GM12878 (cell line): ENCODE results near the gene CDH4. TPM values are rescaled to one million over a fixed set of nuclear protein-coding genes. Genes with fewer than 3 reads are reported as not detected.

Experiments used
- ATAC-seq: fragments of 200-7000 bp; cut with Tn5 transposase; 3 replicates; pipeline ENCODE4 v1.9.1; 2020; ENCODE audit warnings: mild to moderate bottlenecking, moderate library complexity
- BruUV-seq: library from RNA; stranded (reverse); fragments of 400-500 nt; replicated peaks from 2 replicates; lab custom pipeline; 2021; lab: Mats Ljungman, UMichigan
- CTCF ChIA-PET: fragments of 300-600 bp; sonication (Branson Sonifier 250); formaldehyde crosslinking; extraction: SDS; loops from one replicate; lab custom pipeline; 2021; ENCODE audit warnings: inconsistent platforms; lab: Yijun Ruan, JAX
- POLR2A ChIA-PET: fragments of 350-600 bp; formaldehyde crosslinking; extraction: SDS; loops from one replicate; lab custom pipeline; 2021; ENCODE audit warnings: inconsistent platforms; lab: Charles Lee
- RAD21 ChIA-PET: fragments of 300-600 bp; sonication (Branson Sonifier 250); formaldehyde crosslinking; loops from one replicate; lab custom pipeline; 2023; ENCODE audit warnings: antibody characterized with exemption; ENCODE audit not compliant: unreplicated experiment; lab: Charles Lee
- SMC1A ChIA-PET: fragments of 300-600 bp; sonication (Branson Sonifier 250); formaldehyde crosslinking; loops from one replicate; lab custom pipeline; 2023; ENCODE audit not compliant: unreplicated experiment, uncharacterized antibody; lab: Charles Lee
- DNase-seq: peaks from one replicate; pipeline ENCODE4 v3.0.0-alpha.2; 2011; ENCODE audit warnings: low read depth, low spot score
- FAIRE-seq: peaks from 3 replicates; lab custom pipeline; 2011; peaks lifted over from hg19 to GRCh38; lab: Jason Lieb, UNC
- H2AFZ ChIP-seq: 2 replicates; pipeline ENCODE4 v1.6.0; 2011; ENCODE audit warnings: low read depth, low read length, control low read depth; ENCODE audit not compliant: control insufficient read depth
- H3K27ac ChIP-seq: 2 replicates; pipeline ENCODE4 v1.5.1; 2011; ENCODE audit warnings: control low read depth; ENCODE audit not compliant: control insufficient read depth, insufficient read depth
- H3K27me3 ChIP-seq, 2 experiments: replicated peaks in 1 of 2; 2 replicates each; pipeline versions ENCODE4 v1.6.0 to v1.6.1; 2011; ENCODE audit warnings: low read length in 1 of 2; ENCODE audit not compliant: control insufficient read depth in 2 of 2, insufficient read depth in 2 of 2
- H3K36me3 ChIP-seq, 2 experiments: 2 replicates each; pipeline ENCODE4 v1.5.1; 2011; ENCODE audit warnings: low read length in 1 of 2; ENCODE audit not compliant: control insufficient read depth in 2 of 2, insufficient read depth in 2 of 2
- H3K4me1 ChIP-seq: 2 replicates; pipeline ENCODE4 v1.6.1; 2011; ENCODE audit warnings: mild to moderate bottlenecking, low read length, moderate library complexity, mixed read lengths; ENCODE audit not compliant: control insufficient read depth, insufficient read depth
- H3K4me2 ChIP-seq: 2 replicates; pipeline ENCODE4 v1.6.0; 2011; ENCODE audit warnings: control low read depth; ENCODE audit not compliant: control insufficient read depth, insufficient read depth
- H3K4me3 ChIP-seq: fragments of 200-600 bp; sonication (generic); 2 replicates; pipeline ENCODE4 v1.5.1; 2016
- H3K79me2 ChIP-seq: 2 replicates; pipeline ENCODE4 v1.6.0; 2011; ENCODE audit warnings: low read length; ENCODE audit not compliant: control insufficient read depth, insufficient read depth
- H3K9ac ChIP-seq: 2 replicates; pipeline ENCODE4 v1.8.0; 2011; ENCODE audit warnings: low read length, control low read depth, mixed read lengths; ENCODE audit not compliant: control insufficient read depth, insufficient read depth
- H3K9me3 ChIP-seq: replicated peaks from 3 replicates; pipeline ENCODE4 v1.5.1; 2011; ENCODE audit warnings: mild to moderate bottlenecking, low read length; ENCODE audit not compliant: control insufficient read depth, insufficient read depth
- H4K20me1 ChIP-seq: 2 replicates; pipeline ENCODE4 v1.6.0; 2011; ENCODE audit not compliant: control insufficient read depth, insufficient read depth
- ATF7 ChIP-seq: fragments of 450-650 bp; IDR thresholded peaks from 2 replicates; pipeline ENCODE4 v1.6.1; 2016; ENCODE audit warnings: low read depth, mild to moderate bottlenecking
- BCL3 ChIP-seq: IDR thresholded peaks from 2 replicates; pipeline ENCODE4 v1.6.1; 2011; ENCODE audit warnings: borderline replicate concordance, low read depth, mild to moderate bottlenecking, moderate library complexity, low read length; ENCODE audit not compliant: insufficient read depth, poor library complexity, severe bottlenecking
- CBFB ChIP-seq: IDR thresholded peaks from 2 replicates; pipeline ENCODE4 v1.6.1; 2016; ENCODE audit warnings: antibody characterized with exemption, low read depth
- EED ChIP-seq: sonication (generic); IDR thresholded peaks from 2 replicates; pipeline ENCODE4 v1.6.1; 2016; ENCODE audit warnings: antibody characterized with exemption, low read depth
- ESRRA ChIP-seq: IDR thresholded peaks from 2 replicates; pipeline ENCODE4 v1.6.1; 2012; ENCODE audit warnings: mild to moderate bottlenecking, low read length, improper control_type of control experiment
- IRF5 ChIP-seq: fragments of 450-650 bp; IDR thresholded peaks from 2 replicates; pipeline ENCODE4 v1.6.1; 2017; ENCODE audit warnings: borderline replicate concordance
- MYB ChIP-seq: fragments of 150-350 bp; IDR thresholded peaks from 2 replicates; pipeline ENCODE4 v1.6.1; 2014; ENCODE audit warnings: mild to moderate bottlenecking, low read depth, low read length, borderline replicate concordance
- PAX5 ChIP-seq: IDR thresholded peaks from 2 replicates; pipeline ENCODE4 v1.6.1; 2011; ENCODE audit warnings: low read depth, low read length, borderline replicate concordance
- PML ChIP-seq: IDR thresholded peaks from 2 replicates; pipeline ENCODE4 v1.6.1; 2012; ENCODE audit warnings: low read length, inconsistent platforms
- RAD21 ChIP-seq: IDR thresholded peaks from 2 replicates; pipeline ENCODE4 v1.6.1; 2011; ENCODE audit warnings: mild to moderate bottlenecking, low read depth, low read length, moderate library complexity; ENCODE audit not compliant: insufficient read depth
- RFX5 ChIP-seq: IDR thresholded peaks from 2 replicates; pipeline ENCODE4 v1.6.1; 2011; ENCODE audit warnings: low read depth, low read length, improper control_type of control experiment
- SIX5 ChIP-seq: IDR thresholded peaks from 2 replicates; pipeline ENCODE4 v1.6.1; 2011; ENCODE audit warnings: mild to moderate bottlenecking, low read depth, low read length, moderate library complexity; ENCODE audit not compliant: severe bottlenecking
- SREBF1 ChIP-seq: IDR thresholded peaks from 2 replicates; pipeline ENCODE4 v1.6.1; 2012; ENCODE audit warnings: mild to moderate bottlenecking, low read length
- TARDBP ChIP-seq: IDR thresholded peaks from 2 replicates; pipeline ENCODE4 v1.6.1; 2016; ENCODE audit warnings: borderline replicate concordance
- TBL1XR1 ChIP-seq: IDR thresholded peaks from 2 replicates; pipeline ENCODE4 v1.6.1; 2012; ENCODE audit warnings: low read depth, low read length, improper control_type of control experiment
- ZBED1 ChIP-seq: IDR thresholded peaks from 2 replicates; pipeline ENCODE4 v1.6.1; 2016; ENCODE audit warnings: borderline replicate concordance
- WGBS: methylation state at CpG from one replicate; pipeline ENCODE4 v1.1.6; 2016; ENCODE audit warnings: low lambda C conversion rate; ENCODE audit not compliant: insufficient replicate concordance, insufficient coverage; ENCODE audit errors: missing lambda C conversion rate; 5-methylcytosine and 5-hydroxymethylcytosine counted together
- in situ Hi-C: fragments of 300-500 bp; cut with MboI; formaldehyde crosslinking; loops from 9 replicates; pipeline ENCODE4 v1.14.3; 2018; ENCODE audit warnings: mixed read lengths
- intact Hi-C: fragments of 100-400 bp; cut with micrococcal nuclease; formaldehyde crosslinking; loops from one replicate; pipeline ENCODE4 v1.14.2; 2022; ENCODE audit not compliant: unreplicated experiment
- polyA plus RNA-seq, 11 experiments: library from polyadenylated mRNA; depleted of rRNA in 4 of 11; unstranded in 6 of 11; stranded (reverse) in 5 of 11; fragments of >200 nt; fragmentation: Nextera tagmentation in 4 of 11; fragmentation: Illumina TruSeq in 1 of 11; extraction: Ambion mirVana in 4 of 11; extraction: Trizol in 1 of 11; gene quantifications; 1 replicate in 1 of 11; 2 replicates in 10 of 11; pipeline versions ENCODE4 v1.2.1 to v1.2.3, GENCODE V29; 2011 to 2016; ENCODE audit warnings: inconsistent platforms in 2 of 11, missing spikeins in 2 of 11, low read depth in 1 of 11
- total RNA-seq, 4 experiments: library from RNA; depleted of rRNA in 3 of 4; stranded (reverse); fragments of >200 nt in 3 of 4; fragmentation: Illumina TruSeq in 1 of 4; extraction: Trizol in 1 of 4; gene quantifications; 2 replicates each; pipeline versions ENCODE4 v1.2.1 to v1.2.3, GENCODE V29; 2013 to 2021
- TF ChIP-seq, protein P1 (sequence below): IDR thresholded peaks from 2 replicates; pipeline ENCODE4 v1.6.1; 2011; ENCODE audit warnings: low read depth, mild to moderate bottlenecking, low read length, moderate library complexity, borderline replicate concordance; ENCODE audit errors: extremely low read depth
- TF ChIP-seq, protein P2 (sequence below): fragments of 450-650 bp; formaldehyde crosslinking; IDR thresholded peaks from 2 replicates; pipeline ENCODE4 v1.4.0; 2022; ENCODE audit warnings: mild to moderate bottlenecking, moderate library complexity
- TF ChIP-seq, protein P3 (sequence below): fragments of 450-650 bp; IDR thresholded peaks from 2 replicates; pipeline ENCODE4 v1.6.1; 2017; ENCODE audit warnings: mild to moderate bottlenecking

CDH4 gene
- total and polyA plus RNA-seq, 10 of the 15 experiments (the other 5 are each of a cell fraction or from before 2014, with no cell fraction given): not detected

- no peak overlapping the region for H2AFZ ChIP-seq
- no peaks in the 10 kb centered on the region for H3K9me3 ChIP-seq
- H3K79me2 ChIP-seq: no peaks in the 10 kb centered on the region
- ChIA-PET CTCF (no interaction called here), RAD21 (no interaction called here), SMC1A (no interaction called here), POLR2A (no interaction called here)
- in situ Hi-C loops (no loop called here), intact Hi-C loops (no loop called here)
- H3K4me1 ChIP-seq: no peaks in the 10 kb centered on the region
- whole genome bisulfite sequencing: 51% methylated on average over 13 of the region's 13 CpGs
- H3K4me2 ChIP-seq: no peak overlapping the region
- no peak overlapping the region for H3K4me3 ChIP-seq
- H3K9ac ChIP-seq: no peak overlapping the region
- H3K27me3 ChIP-seq: no peaks in the 10 kb centered on the region; a peak in 2 of 4 replicates
- BruUV-seq: no TSS peak
- no peak for DNase-seq
- H4K20me1 ChIP-seq: no peaks in the 10 kb centered on the region
- no peak for ATAC-seq
- no peaks in the 10 kb centered on the region for H3K36me3 ChIP-seq
- H3K27ac ChIP-seq: no peak overlapping the region
- no peak for FAIRE-seq
- TF ChIP-seq, protein P1, sequence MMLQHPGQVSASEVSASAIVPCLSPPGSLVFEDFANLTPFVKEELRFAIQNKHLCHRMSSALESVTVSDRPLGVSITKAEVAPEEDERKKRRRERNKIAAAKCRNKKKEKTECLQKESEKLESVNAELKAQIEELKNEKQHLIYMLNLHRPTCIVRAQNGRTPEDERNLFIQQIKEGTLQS: no peak
- TF ChIP-seq MYB (no peak), TBL1XR1 (no peak), PML (no peak), CBFB (no peak), RAD21 (no peak), SIX5 (no peak), SREBF1 (no peak), ATF7 (no peak), ESRRA (no peak), EED (no peak), BCL3 (no peak), TARDBP (no peak), RFX5 (no peak), IRF5 (no peak), ZBED1 (no peak), PAX5 (no peak)
- TF ChIP-seq, protein P2, sequence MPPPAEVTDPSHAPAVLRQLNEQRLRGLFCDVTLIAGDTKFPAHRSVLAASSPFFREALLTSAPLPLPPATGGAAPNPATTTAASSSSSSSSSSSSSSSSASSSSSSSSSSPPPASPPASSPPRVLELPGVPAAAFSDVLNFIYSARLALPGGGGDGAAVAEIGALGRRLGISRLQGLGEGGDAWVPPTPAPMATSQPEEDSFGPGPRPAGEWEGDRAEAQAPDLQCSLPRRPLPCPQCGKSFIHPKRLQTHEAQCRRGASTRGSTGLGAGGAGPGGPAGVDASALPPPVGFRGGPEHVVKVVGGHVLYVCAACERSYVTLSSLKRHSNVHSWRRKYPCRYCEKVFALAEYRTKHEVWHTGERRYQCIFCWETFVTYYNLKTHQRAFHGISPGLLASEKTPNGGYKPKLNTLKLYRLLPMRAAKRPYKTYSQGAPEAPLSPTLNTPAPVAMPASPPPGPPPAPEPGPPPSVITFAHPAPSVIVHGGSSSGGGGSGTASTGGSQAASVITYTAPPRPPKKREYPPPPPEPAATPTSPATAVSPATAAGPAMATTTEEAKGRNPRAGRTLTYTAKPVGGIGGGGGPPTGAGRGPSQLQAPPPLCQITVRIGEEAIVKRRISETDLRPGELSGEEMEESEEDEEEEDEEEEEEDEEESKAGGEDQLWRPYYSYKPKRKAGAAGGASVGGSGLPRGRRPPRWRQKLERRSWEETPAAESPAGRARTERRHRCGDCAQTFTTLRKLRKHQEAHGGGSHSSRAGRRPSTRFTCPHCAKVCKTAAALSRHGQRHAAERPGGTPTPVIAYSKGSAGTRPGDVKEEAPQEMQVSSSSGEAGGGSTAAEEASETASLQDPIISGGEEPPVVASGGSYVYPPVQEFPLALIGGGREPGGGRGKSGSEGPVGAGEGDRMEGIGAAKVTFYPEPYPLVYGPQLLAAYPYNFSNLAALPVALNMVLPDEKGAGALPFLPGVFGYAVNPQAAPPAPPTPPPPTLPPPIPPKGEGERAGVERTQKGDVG: no peak
- TF ChIP-seq, protein P3, sequence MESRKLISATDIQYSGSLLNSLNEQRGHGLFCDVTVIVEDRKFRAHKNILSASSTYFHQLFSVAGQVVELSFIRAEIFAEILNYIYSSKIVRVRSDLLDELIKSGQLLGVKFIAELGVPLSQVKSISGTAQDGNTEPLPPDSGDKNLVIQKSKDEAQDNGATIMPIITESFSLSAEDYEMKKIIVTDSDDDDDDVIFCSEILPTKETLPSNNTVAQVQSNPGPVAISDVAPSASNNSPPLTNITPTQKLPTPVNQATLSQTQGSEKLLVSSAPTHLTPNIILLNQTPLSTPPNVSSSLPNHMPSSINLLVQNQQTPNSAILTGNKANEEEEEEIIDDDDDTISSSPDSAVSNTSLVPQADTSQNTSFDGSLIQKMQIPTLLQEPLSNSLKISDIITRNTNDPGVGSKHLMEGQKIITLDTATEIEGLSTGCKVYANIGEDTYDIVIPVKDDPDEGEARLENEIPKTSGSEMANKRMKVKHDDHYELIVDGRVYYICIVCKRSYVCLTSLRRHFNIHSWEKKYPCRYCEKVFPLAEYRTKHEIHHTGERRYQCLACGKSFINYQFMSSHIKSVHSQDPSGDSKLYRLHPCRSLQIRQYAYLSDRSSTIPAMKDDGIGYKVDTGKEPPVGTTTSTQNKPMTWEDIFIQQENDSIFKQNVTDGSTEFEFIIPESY: no peak
Measured at GRCh38 chr20:61881861-61882260, 629.8 kb downstream of the CDH4 start.
